HS-27A (cell line): Measurements from ENCODE around the gene IL16.
A peak's percentile ranks its signal among the peaks of the same experiment; 100 is the strongest.
"Not testable (repeated sequence)": the region's sequence is repeated elsewhere in the genome, so short reads cannot be mapped to it uniquely, and the experiment has no call there.

Experiments
- DNase-seq: peaks from one replicate; pipeline ENCODE4 v3.0.0-alpha.2; 2012; ENCODE audit warnings: low read depth, missing footprints

Gene IL16

DNA sequence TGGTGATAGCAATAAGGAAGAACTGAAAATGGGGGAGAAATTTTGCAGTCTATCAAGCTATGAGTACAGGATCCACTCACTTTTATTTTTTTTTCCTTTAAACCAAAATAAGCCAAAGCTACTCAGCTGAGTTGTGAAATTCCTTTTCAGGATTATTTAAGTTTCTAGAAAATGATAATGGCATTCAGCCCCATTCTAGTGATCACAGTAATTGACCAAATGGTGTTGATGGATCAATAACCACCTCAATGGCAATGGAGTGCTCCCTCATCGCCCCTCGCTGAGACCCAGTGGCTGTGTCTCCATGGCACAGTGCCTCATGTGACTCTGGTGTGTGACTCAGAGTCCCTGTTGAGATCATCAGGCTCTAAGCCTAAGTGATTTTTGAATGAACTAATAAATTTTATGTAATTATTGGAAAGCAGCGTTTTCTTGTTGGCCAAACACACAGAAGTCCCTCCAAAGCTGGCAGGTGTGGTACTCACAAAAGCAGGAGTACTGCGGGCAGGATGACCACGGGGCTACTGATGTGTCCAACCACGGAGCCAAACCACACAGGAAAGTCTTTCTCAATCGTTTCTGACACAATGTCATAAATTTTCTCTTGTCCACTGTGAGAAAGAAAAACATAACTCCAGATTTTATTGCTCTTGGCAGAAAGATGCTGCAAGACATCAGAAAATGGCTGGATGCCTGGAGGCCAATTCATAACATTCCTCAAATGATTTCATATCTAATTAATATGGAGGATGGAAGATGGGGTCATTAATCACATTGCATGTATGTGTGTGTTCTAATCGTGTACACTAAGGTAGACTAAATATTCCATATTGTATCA lies 141.7 kb downstream of the IL16 start:
- peak; percentile 86 for DNase-seq

- DNase-seq, result no peak
Observed at GRCh38 chr15:81339321-81339720, 142.6 kb downstream of the IL16 start.

- DNase-seq, result no peak
Observed at GRCh38 chr15:81339851-81340250, 143.2 kb downstream of the IL16 start.

- DNase-seq, result no peak
Observed at GRCh38 chr15:81341351-81341750, 144.7 kb downstream of the IL16 start.

DNA sequence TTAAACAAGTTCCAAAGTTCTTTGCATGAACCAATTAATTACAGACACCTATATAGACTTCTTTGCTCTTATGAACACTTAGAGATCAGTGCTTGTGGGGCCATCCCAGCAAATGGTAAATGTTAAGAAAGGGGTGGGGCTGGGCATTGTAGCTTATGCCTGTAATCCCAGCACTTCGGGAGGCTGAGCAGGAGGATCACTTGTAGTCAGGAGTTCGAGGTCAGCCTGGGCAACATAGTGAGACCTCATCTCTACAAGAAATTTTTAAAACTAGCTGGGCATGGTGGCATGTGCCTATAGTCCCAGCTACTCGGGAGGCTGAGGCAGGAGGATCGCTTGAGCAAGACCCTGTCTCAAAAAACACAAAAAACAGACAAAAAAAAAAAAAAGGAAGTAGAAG lies 146.7 kb downstream of the IL16 start:
- no peak for DNase-seq

GRCh38 chr15:81346611-81347010 lies 149.9 kb downstream of the IL16 start:
- DNase-seq, result no peak

DNA sequence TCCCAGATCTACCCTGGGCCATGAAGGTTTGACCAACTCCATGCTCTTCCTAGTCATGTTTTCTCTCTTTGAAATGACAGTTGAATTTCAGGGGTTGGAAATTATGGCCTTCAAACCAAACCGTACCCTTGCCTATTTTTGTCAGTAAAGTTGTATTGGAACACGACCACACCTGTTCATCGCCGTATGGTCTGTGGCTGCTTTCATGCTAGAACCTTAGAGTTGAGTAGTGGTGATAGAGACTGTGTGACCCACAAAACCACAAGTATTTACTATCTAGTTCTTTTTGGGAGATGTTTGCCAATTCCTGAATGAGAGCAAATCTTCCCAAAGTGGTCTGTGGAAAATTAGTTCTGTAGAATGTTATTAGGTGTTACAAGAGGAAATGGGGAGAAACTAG lies 151.2 kb downstream of the IL16 start:
- DNase-seq, result no peak

GRCh38 chr15:81348691-81349090 lies 152.0 kb downstream of the IL16 start:
- DNase-seq, result not testable (repeated sequence)

GRCh38 chr15:81349271-81349670 lies 152.6 kb downstream of the IL16 start:
- DNase-seq, result no peak

- DNase-seq, result no peak
Observed at GRCh38 chr15:81351651-81352050, 155.0 kb downstream of the IL16 start.

DNA sequence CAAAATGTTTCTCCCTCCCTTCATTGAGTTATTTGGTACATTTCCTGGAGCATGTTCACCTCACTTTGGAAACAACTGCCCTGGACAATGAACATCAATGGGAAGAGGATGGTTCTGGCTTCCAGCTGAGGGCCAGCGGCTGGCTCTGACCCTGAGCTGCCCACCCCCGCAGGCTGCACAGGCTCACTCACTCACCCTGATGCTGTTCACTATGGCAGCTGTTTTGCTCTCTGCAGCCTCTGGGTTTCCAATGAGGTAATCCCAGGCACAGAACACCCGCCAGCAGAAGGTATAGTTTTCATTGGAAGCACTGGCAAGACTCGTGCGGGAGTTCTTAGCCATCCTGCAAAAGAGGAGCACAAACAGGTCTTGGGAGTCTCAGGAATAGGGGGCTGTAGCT lies 159.6 kb downstream of the IL16 start:
- no peak for DNase-seq

- no peak for DNase-seq
Observed at GRCh38 chr15:81357180-81357686, 160.6 kb downstream of the IL16 start.

DNA sequence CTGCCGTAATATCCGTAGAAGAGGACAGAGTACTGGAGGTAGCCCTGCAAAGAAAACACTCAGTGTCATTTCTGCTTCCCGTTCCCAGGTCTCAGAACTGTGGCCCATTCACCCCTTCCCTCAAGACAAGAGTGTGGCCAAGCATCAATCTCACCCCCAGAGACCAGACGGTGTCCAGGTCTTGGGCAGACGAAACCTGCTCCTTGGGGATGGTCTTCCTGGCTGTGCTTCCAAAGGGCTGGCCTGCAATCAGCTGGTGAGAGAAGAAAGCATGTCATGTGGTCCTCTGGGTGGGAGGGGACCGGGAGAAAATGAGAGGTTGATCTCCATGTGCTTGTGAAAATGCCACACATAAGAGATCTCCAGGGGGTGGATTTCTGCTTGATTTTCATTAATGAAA lies 161.6 kb downstream of the IL16 start:
- no peak for DNase-seq

- no peak for DNase-seq
Observed at GRCh38 chr15:81360491-81360890, 163.8 kb downstream of the IL16 start.

DNA sequence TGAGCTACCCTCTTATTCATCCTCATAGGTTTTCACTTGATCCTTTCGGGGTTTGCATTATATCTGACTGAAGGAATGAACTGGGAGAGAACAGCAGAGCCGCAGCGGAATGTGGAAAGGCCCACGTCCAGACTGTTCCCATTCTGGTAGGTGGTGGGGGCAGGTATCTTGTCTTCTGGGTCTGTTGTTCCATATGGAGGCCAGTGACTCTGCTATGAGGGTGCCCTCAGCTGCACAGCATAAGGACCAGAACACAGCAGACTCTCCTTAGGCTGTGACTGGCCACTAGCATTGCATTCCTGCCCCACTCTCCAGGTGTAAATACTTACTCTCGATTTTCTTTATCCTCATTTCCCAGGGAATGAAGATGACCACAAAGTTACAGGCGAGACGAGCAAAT lies 165.2 kb downstream of the IL16 start:
- DNase-seq, result no peak

GRCh38 chr15:81362790-81363189 lies 166.1 kb downstream of the IL16 start:
- DNase-seq, result no peak

- no peak for DNase-seq
Observed at GRCh38 chr15:81363276-81363675, 166.6 kb downstream of the IL16 start.
